Muscle of leg (tissue), 11 donors: ENCODE results near the gene FASTK. TPM values are rescaled to one million over a fixed set of nuclear protein-coding genes. Genes with fewer than 3 reads are reported as not detected.

ENCODE experiments used
- DNase-seq: peaks from one replicate; pipeline ENCODE4 v3.0.0; 2013
- H3K27ac ChIP-seq: one replicate; pipeline ENCODE4 v1.5.1; 2013; ENCODE audit warnings: mild to moderate bottlenecking, low read length, control low read depth
- H3K27me3 ChIP-seq: one replicate; pipeline ENCODE4 v1.6.1; 2013; ENCODE audit warnings: low read length; ENCODE audit not compliant: control insufficient read depth, insufficient read depth
- H3K36me3 ChIP-seq: one replicate; pipeline ENCODE4 v1.6.1; 2013; ENCODE audit warnings: low read length; ENCODE audit not compliant: control insufficient read depth, insufficient read depth
- H3K4me1 ChIP-seq: one replicate; pipeline ENCODE4 v1.6.1; 2013; ENCODE audit warnings: low read length; ENCODE audit not compliant: control insufficient read depth, insufficient read depth
- H3K4me3 ChIP-seq: one replicate; pipeline ENCODE4 v1.5.1; 2013; ENCODE audit warnings: low read length, control low read depth
- H3K9me3 ChIP-seq: replicated peaks from 2 replicates; pipeline ENCODE4 v1.6.1; 2013; ENCODE audit warnings: low read depth, low read length; ENCODE audit not compliant: control insufficient read depth
- WGBS: methylation state at CpG from one replicate; pipeline ENCODE4 v1.1.5; 2013; ENCODE audit warnings: missing lambda C conversion rate; ENCODE audit not compliant: insufficient coverage; 5-methylcytosine and 5-hydroxymethylcytosine counted together
- polyA plus RNA-seq, 8 donors: library from polyadenylated mRNA; unstranded; fragments of 120-200 nt; gene quantifications; one replicate each; pipeline versions ENCODE4 v1.2.1 to v1.2.3, GENCODE V29; 2013; ENCODE audit warnings: inconsistent platforms in 1 of 8, low replicate concordance in 1 of 8; ENCODE audit not compliant: insufficient read length in 8 of 8, insufficient read depth in 1 of 8
- total RNA-seq: library from RNA; stranded (reverse); fragments of 120-200 nt; gene quantifications from one replicate; pipeline ENCODE4 v1.2.4, GENCODE V29; 2013

Gene FASTK
- total and polyA plus RNA-seq, 9 donors: 65.2 to 90.1 (median 81.2) TPM

DNA sequence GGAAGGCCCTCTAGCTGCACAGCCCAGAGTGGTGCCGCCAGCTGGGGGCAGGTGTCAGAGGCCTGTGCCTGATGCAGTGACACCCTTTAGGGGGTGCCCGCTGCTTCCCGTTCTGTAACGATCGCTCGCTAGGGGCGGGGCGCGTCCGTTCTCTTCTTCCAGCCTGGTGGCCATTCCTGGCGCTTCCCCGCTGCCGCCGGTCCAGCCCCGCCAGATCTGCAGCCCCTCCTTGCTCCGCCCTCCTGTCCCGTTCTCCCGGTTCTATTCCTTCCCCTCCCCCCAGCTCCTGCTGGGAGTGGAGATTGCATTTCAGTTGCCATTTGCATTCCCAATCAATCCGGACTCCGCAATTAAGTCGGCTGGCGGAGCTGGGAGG lies 44.8 kb upstream of the FASTK start:
- H3K4me3 ChIP-seq: peak overlapping the region; percentile 47
- peak; percentile 64 for DNase-seq
- peak overlapping the region; percentile 42 for H3K27ac ChIP-seq
- H3K36me3 ChIP-seq: peaks cover 73% of the 10 kb centered on the region
- peaks cover 59% of the 10 kb centered on the region for H3K4me1 ChIP-seq
- H3K9me3 ChIP-seq: no peaks in the 10 kb centered on the region
- no peaks in the 10 kb centered on the region for H3K27me3 ChIP-seq
- 11% methylated on average over 22 of the region's 22 CpGs for WGBS

GRCh38 chr7:151124899-151125399 lies 44.3 kb upstream of the FASTK start:
- Histone ChIP-seq H3K9me3 (no peaks in the 10 kb centered on the region), H3K27ac (no peak overlapping the region), H3K4me3 (no peak overlapping the region), H3K36me3 (peaks cover 73% of the 10 kb centered on the region), H3K27me3 (no peaks in the 10 kb centered on the region), H3K4me1 (peaks cover 54% of the 10 kb centered on the region)
- 0% methylated on average over 1 of the region's 14 CpGs for WGBS
- no peak for DNase-seq

DNA sequence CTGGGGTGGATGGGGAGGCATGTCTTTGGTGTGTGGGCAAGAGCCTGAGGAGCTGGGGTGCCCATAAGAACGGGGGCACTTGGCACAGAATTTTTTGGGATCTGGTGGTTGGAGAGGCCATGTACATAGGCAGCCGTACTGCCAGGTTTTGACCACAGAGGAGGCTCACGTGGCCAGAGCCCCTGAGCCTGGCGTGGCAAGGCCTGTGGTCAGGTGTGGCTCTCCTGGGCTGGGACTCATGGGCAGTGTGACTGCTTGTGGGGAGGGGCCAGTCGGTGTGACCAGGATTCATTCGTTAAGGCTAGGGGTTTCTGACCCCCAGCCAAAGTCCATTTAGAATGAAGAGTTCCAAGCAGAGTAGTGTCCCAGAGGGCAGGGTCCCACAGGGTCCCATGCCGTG lies 43.9 kb upstream of the FASTK start:
- Histone ChIP-seq H3K27me3 (no peaks in the 10 kb centered on the region), H3K4me3 (no peak overlapping the region), H3K4me1 (peaks cover 49% of the 10 kb centered on the region), H3K36me3 (peaks cover 73% of the 10 kb centered on the region), H3K27ac (no peak overlapping the region), H3K9me3 (no peaks in the 10 kb centered on the region)
- WGBS: 86% methylated on average over 6 of the region's 7 CpGs
- DNase-seq: no peak

DNA sequence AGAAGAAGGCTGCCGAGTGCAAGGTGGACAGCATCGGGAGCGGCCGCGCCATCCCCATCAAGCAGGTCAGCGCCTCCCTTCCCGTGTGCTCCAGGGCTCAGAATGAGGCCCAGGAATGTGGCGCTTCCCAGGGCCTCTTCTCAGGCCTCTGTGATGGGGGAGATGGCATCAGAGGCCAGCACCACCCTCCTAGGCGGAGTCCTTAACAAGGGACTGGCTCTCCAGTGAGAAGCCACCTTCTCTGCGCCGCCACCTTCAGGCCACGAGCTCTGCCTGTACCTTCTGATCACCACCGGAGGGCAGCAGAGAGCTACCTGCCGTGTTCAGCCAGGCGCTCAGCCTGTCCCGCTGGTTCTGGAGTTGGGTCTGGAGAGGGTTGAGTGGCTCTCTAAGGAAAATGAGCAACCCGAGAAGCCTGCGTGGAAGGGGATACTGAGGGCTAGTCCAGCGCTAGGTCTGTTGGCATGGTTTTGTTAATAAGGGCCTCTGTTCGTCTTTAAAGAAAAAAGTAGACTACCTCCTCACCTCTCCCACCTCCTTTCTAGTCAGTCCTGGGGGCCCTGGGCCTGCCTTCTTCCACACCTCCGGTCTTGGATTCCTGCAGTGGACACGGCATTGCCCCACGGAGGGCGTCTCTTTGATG lies 43.3 kb upstream of the FASTK start:
- 45% methylated on average over 11 of the region's 24 CpGs for WGBS
- Histone ChIP-seq H3K27ac (no peak overlapping the region), H3K27me3 (no peaks in the 10 kb centered on the region), H3K36me3 (peaks cover 72% of the 10 kb centered on the region), H3K4me3 (no peak overlapping the region), H3K9me3 (no peaks in the 10 kb centered on the region), H3K4me1 (peaks cover 44% of the 10 kb centered on the region)
- DNase-seq: peak; percentile 86

- 82% methylated on average over 39 of the region's 50 CpGs for WGBS
- no peaks in the 10 kb centered on the region for H3K9me3 ChIP-seq
- no peaks in the 10 kb centered on the region for H3K27me3 ChIP-seq
- H3K27ac ChIP-seq: no peak overlapping the region
- no peak overlapping the region for H3K4me3 ChIP-seq
- no peak for DNase-seq
- H3K36me3 ChIP-seq: peaks cover 72% of the 10 kb centered on the region
- H3K4me1 ChIP-seq: peaks cover 37% of the 10 kb centered on the region
Measured at GRCh38 chr7:151123158-151123821, 42.7 kb upstream of the FASTK start.

GRCh38 chr7:151122796-151123157 lies 42.2 kb upstream of the FASTK start:
- H3K36me3 ChIP-seq: peaks cover 72% of the 10 kb centered on the region
- H3K9me3 ChIP-seq: no peaks in the 10 kb centered on the region
- peaks cover 32% of the 10 kb centered on the region for H3K4me1 ChIP-seq
- 64% methylated on average over 22 of the region's 29 CpGs for WGBS
- DNase-seq: no peak
- H3K27me3 ChIP-seq: no peaks in the 10 kb centered on the region
- no peak overlapping the region for H3K27ac ChIP-seq
- H3K4me3 ChIP-seq: no peak overlapping the region

DNA sequence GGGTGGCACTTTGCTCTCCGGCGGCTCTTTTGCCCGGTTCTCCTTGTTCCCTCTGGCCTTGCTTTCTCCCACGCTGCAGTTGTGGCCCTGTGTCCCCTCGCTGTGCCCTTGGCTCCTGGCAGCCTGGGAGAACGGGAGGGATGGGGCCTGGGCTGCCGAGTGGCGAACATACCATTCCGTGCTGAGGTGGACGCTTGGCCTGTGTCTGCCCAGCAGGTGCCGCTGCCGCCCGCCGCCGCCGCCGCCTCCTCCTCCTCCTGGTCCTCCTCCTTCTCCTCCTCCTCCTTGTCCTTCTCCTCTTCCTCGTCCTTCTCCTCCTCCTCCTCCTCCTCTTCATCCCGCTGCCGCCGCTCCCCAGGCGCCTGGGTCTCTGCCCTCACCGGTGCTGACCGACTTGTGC lies 41.7 kb upstream of the FASTK start:
- no peaks in the 10 kb centered on the region for H3K27me3 ChIP-seq
- H3K27ac ChIP-seq: no peak overlapping the region
- peaks cover 31% of the 10 kb centered on the region for H3K4me1 ChIP-seq
- H3K36me3 ChIP-seq: peaks cover 72% of the 10 kb centered on the region
- H3K9me3 ChIP-seq: no peaks in the 10 kb centered on the region
- no peak for DNase-seq
- WGBS: 53% methylated on average over 24 of the region's 24 CpGs
- no peak overlapping the region for H3K4me3 ChIP-seq

- 79% methylated on average over 30 of the region's 30 CpGs for whole genome bisulfite sequencing
Measured at GRCh38 chr7:151121380-151122170, 41.0 kb upstream of the FASTK start.

GRCh38 chr7:151120896-151121295 lies 40.3 kb upstream of the FASTK start:
- Histone ChIP-seq H3K9me3 (no peaks in the 10 kb centered on the region), H3K4me1 (peaks cover 23% of the 10 kb centered on the region), H3K36me3 (peaks cover 81% of the 10 kb centered on the region), H3K27ac (no peak overlapping the region), H3K4me3 (no peak overlapping the region), H3K27me3 (no peaks in the 10 kb centered on the region)
- DNase-seq: no peak
- 80% methylated on average over 22 of the region's 22 CpGs for WGBS

More at GRCh38 chr7:151121380-151122170, 41.0 kb upstream of the FASTK start:
- H3K9me3 ChIP-seq: no peaks in the 10 kb centered on the region
- peaks cover 24% of the 10 kb centered on the region for H3K4me1 ChIP-seq
- DNase-seq: no peak
- no peak overlapping the region for H3K27ac ChIP-seq
- H3K4me3 ChIP-seq: no peak overlapping the region
- H3K27me3 ChIP-seq: no peaks in the 10 kb centered on the region
- H3K36me3 ChIP-seq: peaks cover 77% of the 10 kb centered on the region

GRCh38 chr7:151119902-151120301 lies 39.3 kb upstream of the FASTK start:
- Histone ChIP-seq H3K27me3 (no peaks in the 10 kb centered on the region), H3K4me1 (peaks cover 15% of the 10 kb centered on the region), H3K36me3 (peaks cover 79% of the 10 kb centered on the region), H3K9me3 (no peaks in the 10 kb centered on the region), H3K4me3 (no peak overlapping the region), H3K27ac (no peak overlapping the region)
- no peak for DNase-seq
- 85% methylated on average over 27 of the region's 27 CpGs for WGBS
